Lung (tissue), 12 donors: ENCODE results near the gene SENP5. TPM values are rescaled to one million over a fixed set of nuclear protein-coding genes. Genes with fewer than 3 reads are reported as not detected.
"Not testable (repeated sequence)": the region's sequence is repeated elsewhere in the genome, so short reads cannot be mapped to it uniquely, and the experiment has no call there.

Experiments used
- ATAC-seq: fragments of 200-7000 bp; cut with Tn5 transposase; one replicate; pipeline ENCODE4 v1.9.1; 2020; ENCODE audit warnings: moderate number of reproducible peaks; ENCODE audit not compliant: insufficient read depth, low FRiP score
- DNase-seq, 3 donors: peaks; one replicate each; pipeline ENCODE4 v3.0.0-alpha.2; 2013 to 2017
- H3K27ac ChIP-seq, 2 donors: one replicate each; pipeline ENCODE4 v1.5.1; 2013; ENCODE audit warnings: mild to moderate bottlenecking in 2 of 2, moderate library complexity in 2 of 2, control low read depth in 1 of 2, inconsistent platforms in 1 of 2, low read depth in 1 of 2, low read length in 1 of 2
- H3K27me3 ChIP-seq, 3 donors: one replicate each; pipeline ENCODE4 v1.5.1; 2013; ENCODE audit warnings: low read length in 2 of 3; ENCODE audit not compliant: control insufficient read depth in 3 of 3, insufficient read depth in 3 of 3
- H3K36me3 ChIP-seq, 4 donors: one replicate each; pipeline ENCODE4 v1.5.1; 2013; ENCODE audit warnings: low read length in 4 of 4, mild to moderate bottlenecking in 1 of 4, moderate library complexity in 1 of 4; ENCODE audit not compliant: control insufficient read depth in 4 of 4, insufficient read depth in 4 of 4
- H3K4me1 ChIP-seq, 5 donors: one replicate each; pipeline ENCODE4 v1.5.1; 2013; ENCODE audit warnings: low read length in 5 of 5, mild to moderate bottlenecking in 2 of 5, moderate library complexity in 1 of 5; ENCODE audit not compliant: control insufficient read depth in 5 of 5, insufficient read depth in 5 of 5
- H3K4me3 ChIP-seq: one replicate; pipeline ENCODE4 v1.5.1; 2013; ENCODE audit warnings: mild to moderate bottlenecking, control low read depth, moderate library complexity
- H3K9ac ChIP-seq, 2 donors: one replicate each; pipeline ENCODE4 v1.5.1; 2013; ENCODE audit warnings: low read length in 2 of 2, control low read depth in 1 of 2; ENCODE audit not compliant: insufficient read depth in 1 of 2
- H3K9me3 ChIP-seq, 4 donors: one replicate each; pipeline ENCODE4 v1.5.1; 2013; ENCODE audit warnings: low read length in 3 of 4, mild to moderate bottlenecking in 1 of 4, moderate library complexity in 1 of 4; ENCODE audit not compliant: control insufficient read depth in 4 of 4, insufficient read depth in 3 of 4
- CTCF ChIP-seq: IDR thresholded peaks from 2 replicates; pipeline ENCODE4 v1.5.1; 2012; ENCODE audit warnings: mild to moderate bottlenecking; ENCODE audit errors: control extremely low read depth, extremely low read depth
- WGBS, 2 donors: extraction: QIAGEN DNeasy Blood & Tissue Kit; methylation state at CpG; one replicate each; pipeline ENCODE4 v1.1.7; 2013; 5-methylcytosine and 5-hydroxymethylcytosine counted together
- polyA plus RNA-seq, 2 donors: library from polyadenylated mRNA; stranded (reverse); fragments of 200-250 nt; gene quantifications; one replicate each; pipeline ENCODE4 v1.2.1, GENCODE V29; 2013
- total RNA-seq, 2 donors: library from RNA; depleted of rRNA in 1 of 2; stranded (reverse); fragments of >200 nt in 1 of 2; gene quantifications; one replicate each; pipeline ENCODE4 v1.2.1, GENCODE V29; 2014 to 2021
- donor health status: control.
- donor health status: control.
- donor health status: Bipolar disorder and iron deficiency.
- donor health status: healthy.
- donor health status: DM: yes; HTN: yes; CAD: no.

Gene SENP5
- total and polyA plus RNA-seq, 4 donors = 7.7 to 55.7 (median 18.7) TPM

GRCh38 chr3:196872316-196872715, 4.6 kb downstream of the SENP5 start:
- 74 to 85% methylated on average over 4 of the region's 4 CpGs for WGBS, 2 donors
- no peak overlapping the region for H3K9ac ChIP-seq
- TF ChIP-seq CTCF = no peak
- H3K4me1 ChIP-seq = peaks cover 0 to 14% (median 9%) of the 10 kb centered on the region in 5 donors
- DNase-seq = peak in 1 of 3 donors; percentile 10
- H3K36me3 ChIP-seq = peaks cover 0 to 4% (median 3%) of the 10 kb centered on the region in 4 donors
- no peak for ATAC-seq
- H3K27ac ChIP-seq = no peak overlapping the region
- no peak overlapping the region for H3K4me3 ChIP-seq
- H3K27me3 ChIP-seq = no peaks in the 10 kb centered on the region
- no peaks in the 10 kb centered on the region for H3K9me3 ChIP-seq

- not testable (repeated sequence) for ATAC-seq, H3K9me3 ChIP-seq, H3K4me3 ChIP-seq, DNase-seq, H3K27ac ChIP-seq, H3K9ac ChIP-seq, H3K27me3 ChIP-seq, H3K36me3 ChIP-seq
- H3K4me1 ChIP-seq = peaks cover 0 to 12% (median 0%) of the 10 kb centered on the region in 5 donors
- 93% methylated on average over 7 of the region's 7 CpGs for WGBS, 2 donors
Measured at GRCh38 chr3:196874511-196875094, 6.9 kb downstream of the SENP5 start.

GRCh38 chr3:196875258-196875657, 7.5 kb downstream of the SENP5 start:
- WGBS, 2 donors = 84 to 95% methylated on average over 2 of the region's 2 CpGs
- Histone ChIP-seq H3K27me3 (no peaks in the 10 kb centered on the region), H3K4me3 (no peak overlapping the region), H3K9ac (no peak overlapping the region), H3K4me1 (peaks cover 0 to 9% (median 0%) of the 10 kb centered on the region in 5 donors), H3K9me3 (no peaks in the 10 kb centered on the region), H3K36me3 (peaks cover 0 to 4% (median 3%) of the 10 kb centered on the region in 4 donors), H3K27ac (no peak overlapping the region)
- no peak for DNase-seq
- no peak for TF ChIP-seq CTCF
- no peak for ATAC-seq

GRCh38 chr3:196883361-196883760, 15.6 kb downstream of the SENP5 start:
- Histone ChIP-seq H3K36me3 (peaks cover 5 to 13% (median 10%) of the 10 kb centered on the region in 4 donors), H3K9ac (no peak overlapping the region), H3K27me3 (no peaks in the 10 kb centered on the region), H3K9me3 (no peaks in the 10 kb centered on the region), H3K4me3 (no peak overlapping the region), H3K27ac (no peak overlapping the region), H3K4me1 (peaks cover 0 to 2% (median 0%) of the 10 kb centered on the region in 5 donors)
- 75% methylated on average over 4 of the region's 4 CpGs for WGBS, 2 donors
- no peak for TF ChIP-seq CTCF
- ATAC-seq (no peak), DNase-seq (no peak)
